HFFc6 (cell line): ENCODE data around the gene LRP5. TPM values are rescaled to one million over a fixed set of nuclear protein-coding genes. Genes with fewer than 3 reads are reported as not detected.

Source experiments
- DNase-seq: peaks from one replicate; pipeline ENCODE4 v3.0.0-alpha.2; 2018
- H3K27ac Mint-ChIP-seq: 2 replicates; pipeline ENCODE4 v1.8.0; 2020; ENCODE audit warnings: mild to moderate bottlenecking, mixed read lengths
- H3K27me3 Mint-ChIP-seq: 2 replicates; pipeline ENCODE4 v1.8.0; 2021; ENCODE audit warnings: mild to moderate bottlenecking, moderate library complexity, mixed read lengths; ENCODE audit not compliant: insufficient read depth
- H3K36me3 Mint-ChIP-seq: 2 replicates; pipeline ENCODE4 v1.8.0; 2021; ENCODE audit warnings: low read depth, mixed read lengths
- H3K4me1 Mint-ChIP-seq: 2 replicates; pipeline ENCODE4 v1.8.0; 2020; ENCODE audit warnings: low read depth, mixed read lengths
- H3K4me3 Mint-ChIP-seq: 2 replicates; pipeline ENCODE4 v1.8.0; 2020; ENCODE audit warnings: mild to moderate bottlenecking, moderate library complexity, mixed read lengths
- H3K9me3 Mint-ChIP-seq: 2 replicates; pipeline ENCODE4 v1.8.0; 2020; ENCODE audit warnings: mild to moderate bottlenecking, mixed read lengths
- CTCF ChIP-seq: fragments of 200-600 bp; sonication (generic); IDR thresholded peaks from 2 replicates; pipeline ENCODE4 v1.5.0; 2021; ENCODE audit warnings: antibody characterized with exemption, mild to moderate bottlenecking
- total RNA-seq, 6 experiments: library from RNA; stranded (reverse); fragmentation: NEBNext Ultra II Directional; extraction: Animal tissue kit (Norgen Biotek cat#: 25700); gene quantifications; 2 replicates in 1 of 6; 3 replicates in 5 of 6; pipeline ENCODE4 v1.2.3, GENCODE V29; 2021

Gene LRP5
- total RNA-seq, 6 experiments from 2014 or later: 2.5 to 14.9 (median 3.8) TPM

GRCh38 chr11:68459886-68460740 is 147.7 kb downstream of the LRP5 start:
- no peak for TF ChIP-seq CTCF
- DNase-seq: peak; percentile 97
- Mint-ChIP-seq H3K4me1 (peaks cover 29% of the 10 kb centered on the region), H3K27ac (peak overlapping the region; percentile 96), H3K9me3 (no peaks in the 10 kb centered on the region), H3K36me3 (peaks cover 10% of the 10 kb centered on the region), H3K4me3 (peak overlapping the region; percentile 93), H3K27me3 (peaks cover 6% of the 10 kb centered on the region)

- peak within 1 kb of the TSS; percentile 96 for H3K27ac Mint-ChIP-seq
- peaks cover 6% of the 10 kb centered on the region for H3K27me3 Mint-ChIP-seq
- no peak for DNase-seq
- H3K36me3 Mint-ChIP-seq: peaks cover 10% of the 10 kb centered on the region
- H3K4me1 Mint-ChIP-seq: peaks cover 38% of the 10 kb centered on the region
- H3K9me3 Mint-ChIP-seq: no peaks in the 10 kb centered on the region
- no peak for TF ChIP-seq CTCF
- peak within 1 kb of the TSS; percentile 97 for H3K4me3 Mint-ChIP-seq
Measured at GRCh38 chr11:68460741-68461574, 148.6 kb downstream of the LRP5 start, which contains the start of gene PPP6R3. TSS of gene PPP6R3 (plus strand) at chr11:68460752. CDS start at chr11:68537665, 76,913 bp downstream.

GRCh38 chr11:68461575-68461917 is 149.2 kb downstream of the LRP5 start:
- Mint-ChIP-seq H3K27ac (peak overlapping the region; percentile 75), H3K27me3 (peaks cover 6% of the 10 kb centered on the region), H3K4me1 (peaks cover 40% of the 10 kb centered on the region), H3K4me3 (peak overlapping the region; percentile 97), H3K36me3 (peaks cover 10% of the 10 kb centered on the region), H3K9me3 (no peaks in the 10 kb centered on the region)
- TF ChIP-seq CTCF: no peak
- DNase-seq: no peak

GRCh38 chr11:68463714-68464113 is 151.3 kb downstream of the LRP5 start:
- DNase-seq: no peak
- H3K36me3 Mint-ChIP-seq: peaks cover 21% of the 10 kb centered on the region
- H3K27ac Mint-ChIP-seq: 0 out of 2 replicates have a peak overlapping the region, but pooled peaks have one; percentile 21
- TF ChIP-seq CTCF: no peak
- peak overlapping the region; percentile 97 for H3K4me3 Mint-ChIP-seq
- peaks cover 58% of the 10 kb centered on the region for H3K4me1 Mint-ChIP-seq
- no peaks in the 10 kb centered on the region for H3K9me3 Mint-ChIP-seq
- peaks cover 6% of the 10 kb centered on the region for H3K27me3 Mint-ChIP-seq

- no peaks in the 10 kb centered on the region; the same call in 1 of the 2 replicates for H3K27me3 Mint-ChIP-seq
- peaks cover 87% of the 10 kb centered on the region for H3K4me1 Mint-ChIP-seq
- H3K27ac Mint-ChIP-seq: no peak overlapping the region
- no peaks in the 10 kb centered on the region for H3K9me3 Mint-ChIP-seq
- peaks cover 37% of the 10 kb centered on the region for H3K36me3 Mint-ChIP-seq
- no peak for TF ChIP-seq CTCF
- DNase-seq: no peak
- no peak overlapping the region for H3K4me3 Mint-ChIP-seq
Measured at GRCh38 chr11:68467201-68467834, 154.9 kb downstream of the LRP5 start.
